Suppressor macrophage treated with lipopolysaccharide for 1 hour (primary cell): ENCODE results near the gene ARHGAP42.

ENCODE experiments used
- DNase-seq, 3 donors: peaks; one replicate each; pipeline ENCODE4 v3.0.0-alpha.2; 2020 to 2022

The ARHGAP42 gene

GRCh38 chr11:100805506-100806199, 118.6 kb downstream of the ARHGAP42 start:
- DNase-seq = no peak

GRCh38 chr11:100806296-100806695, 119.2 kb downstream of the ARHGAP42 start:
- DNase-seq = no peak

- no peak for DNase-seq
Observed at GRCh38 chr11:100808904-100809491, 121.9 kb downstream of the ARHGAP42 start.

GRCh38 chr11:100810146-100810545, 123.1 kb downstream of the ARHGAP42 start:
- no peak for DNase-seq

GRCh38 chr11:100810666-100811065, 123.6 kb downstream of the ARHGAP42 start:
- no peak for DNase-seq

GRCh38 chr11:100812517-100812916, 125.4 kb downstream of the ARHGAP42 start:
- no peak for DNase-seq

- no peak for DNase-seq
Observed at GRCh38 chr11:100815787-100816330, 128.8 kb downstream of the ARHGAP42 start.

GRCh38 chr11:100816823-100817222, 129.7 kb downstream of the ARHGAP42 start:
- no peak for DNase-seq

- no peak for DNase-seq
Observed at GRCh38 chr11:100817620-100818019, 130.5 kb downstream of the ARHGAP42 start.

- DNase-seq = no peak
Observed at GRCh38 chr11:100820621-100821020, 133.5 kb downstream of the ARHGAP42 start.

- no peak for DNase-seq
Observed at GRCh38 chr11:100821198-100821597, 134.1 kb downstream of the ARHGAP42 start.

- DNase-seq = no peak
Observed at GRCh38 chr11:100823360-100823759, 136.3 kb downstream of the ARHGAP42 start.

- no peak for DNase-seq
Observed at GRCh38 chr11:100824041-100824809, 137.1 kb downstream of the ARHGAP42 start.

GRCh38 chr11:100825626-100826025, 138.5 kb downstream of the ARHGAP42 start:
- no peak for DNase-seq

GRCh38 chr11:100827934-100828661, 141.0 kb downstream of the ARHGAP42 start:
- no peak for DNase-seq

GRCh38 chr11:100830274-100830673, 143.2 kb downstream of the ARHGAP42 start:
- no peak for DNase-seq

- DNase-seq = no peak
Observed at GRCh38 chr11:100830978-100831732, 144.1 kb downstream of the ARHGAP42 start.

GRCh38 chr11:100831929-100832494, 144.9 kb downstream of the ARHGAP42 start:
- no peak for DNase-seq

- no peak for DNase-seq
Observed at GRCh38 chr11:100832829-100833228, 145.7 kb downstream of the ARHGAP42 start.

GRCh38 chr11:100833276-100833675, 146.2 kb downstream of the ARHGAP42 start:
- no peak for DNase-seq

GRCh38 chr11:100835854-100836253, 148.8 kb downstream of the ARHGAP42 start:
- DNase-seq = no peak

- DNase-seq = no peak
Observed at GRCh38 chr11:100837311-100837710, 150.2 kb downstream of the ARHGAP42 start.
